ENCODE measurements around the gene ARHGEF10L.

The ARHGEF10L gene

DNA sequence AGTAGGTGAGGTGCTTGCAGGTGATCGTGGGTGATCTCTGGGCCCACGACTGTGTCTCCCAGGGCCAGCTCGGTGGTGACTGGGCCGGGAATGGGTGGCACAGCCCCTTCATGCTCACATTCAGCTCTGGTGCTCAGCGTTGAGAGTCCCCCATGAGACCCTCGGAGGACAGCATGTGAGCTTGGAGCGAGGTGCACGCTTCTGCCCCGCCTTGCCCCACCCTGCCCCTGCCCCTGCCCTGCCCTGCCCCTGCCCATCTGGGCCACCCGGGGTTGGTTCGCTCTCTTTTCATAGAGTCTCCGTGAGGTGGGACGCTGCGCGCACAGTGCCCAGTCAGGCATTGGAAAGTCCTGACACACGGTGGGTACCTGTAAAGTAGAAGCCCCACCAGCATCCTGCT, 140.4 kb downstream of the ARHGEF10L start:
- no peak for DNase-seq (ENCODE audit: low read depth)

DNA sequence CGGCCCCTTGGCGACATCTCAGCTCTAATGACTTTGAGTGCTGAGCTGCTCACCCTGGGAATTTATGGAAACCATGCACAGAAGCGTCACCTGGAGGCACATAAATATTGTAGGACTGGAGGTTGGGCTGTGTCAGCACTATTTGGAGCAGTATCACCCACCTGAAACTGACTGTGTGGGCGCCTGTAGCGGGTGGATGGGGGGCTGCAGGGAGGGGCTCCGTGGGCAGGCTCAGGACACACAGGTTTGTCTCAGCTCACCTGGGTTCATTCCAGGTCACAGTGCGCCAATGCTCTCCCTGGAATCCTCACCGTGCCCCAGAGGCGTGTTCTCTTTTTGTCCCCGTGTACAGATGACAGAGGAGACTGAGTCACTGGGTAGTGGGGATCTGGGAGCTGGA, 140.8 kb downstream of the ARHGEF10L start:
- no peak for DNase-seq (ENCODE audit: low read depth)

DNA sequence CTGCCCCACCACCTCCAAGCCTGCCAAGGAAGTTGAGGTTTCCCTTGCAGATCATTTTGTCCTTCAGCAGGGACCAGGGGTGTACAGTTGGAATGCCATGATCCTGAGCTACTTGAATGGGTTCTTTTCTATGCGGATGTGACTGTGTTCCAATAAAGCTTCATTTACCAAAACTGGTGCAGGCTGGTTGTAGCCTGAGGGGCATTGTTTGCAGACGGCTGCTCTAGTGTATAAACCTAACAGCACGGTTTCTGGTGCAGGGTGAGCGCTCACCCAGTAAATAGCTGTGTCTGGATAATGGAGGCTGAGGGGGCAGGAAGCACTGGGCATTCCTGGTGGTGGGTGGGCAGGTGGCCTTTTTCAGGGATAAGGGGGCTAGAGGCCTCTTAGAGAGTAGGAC, 142.9 kb downstream of the ARHGEF10L start:
- DNase-seq (ENCODE audit: low read depth), result no peak

- no peak for DNase-seq (ENCODE audit: low read depth)
Measured at GRCh38 chr1:17683598-17683997, 144.1 kb downstream of the ARHGEF10L start.

DNA sequence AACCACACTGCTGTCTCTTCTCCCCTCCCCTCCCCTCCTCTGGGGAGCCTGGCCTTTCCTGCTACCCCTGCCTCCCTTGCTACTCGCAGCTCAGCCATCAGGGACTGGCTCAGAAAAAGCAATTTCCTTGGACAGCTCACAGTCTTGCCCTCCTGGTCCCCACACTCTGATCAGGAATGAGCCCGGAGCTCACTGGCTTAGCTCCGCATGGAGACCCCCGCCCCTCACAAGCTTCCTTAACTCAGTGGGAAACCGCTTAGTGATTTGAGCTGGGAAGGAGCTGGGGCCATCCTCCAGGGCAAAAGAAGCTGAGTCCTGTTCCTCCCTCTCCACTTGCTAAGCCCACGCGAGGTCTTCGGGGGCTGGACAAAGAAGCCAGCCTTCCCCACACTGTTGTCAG, 145.3 kb downstream of the ARHGEF10L start:
- DNase-seq (ENCODE audit: low read depth), result no peak

- no peak for DNase-seq (ENCODE audit: low read depth)
Measured at GRCh38 chr1:17686258-17686657, 146.8 kb downstream of the ARHGEF10L start.

GRCh38 chr1:17687145-17687544, 147.6 kb downstream of the ARHGEF10L start:
- no peak for DNase-seq (ENCODE audit: low read depth)

DNA sequence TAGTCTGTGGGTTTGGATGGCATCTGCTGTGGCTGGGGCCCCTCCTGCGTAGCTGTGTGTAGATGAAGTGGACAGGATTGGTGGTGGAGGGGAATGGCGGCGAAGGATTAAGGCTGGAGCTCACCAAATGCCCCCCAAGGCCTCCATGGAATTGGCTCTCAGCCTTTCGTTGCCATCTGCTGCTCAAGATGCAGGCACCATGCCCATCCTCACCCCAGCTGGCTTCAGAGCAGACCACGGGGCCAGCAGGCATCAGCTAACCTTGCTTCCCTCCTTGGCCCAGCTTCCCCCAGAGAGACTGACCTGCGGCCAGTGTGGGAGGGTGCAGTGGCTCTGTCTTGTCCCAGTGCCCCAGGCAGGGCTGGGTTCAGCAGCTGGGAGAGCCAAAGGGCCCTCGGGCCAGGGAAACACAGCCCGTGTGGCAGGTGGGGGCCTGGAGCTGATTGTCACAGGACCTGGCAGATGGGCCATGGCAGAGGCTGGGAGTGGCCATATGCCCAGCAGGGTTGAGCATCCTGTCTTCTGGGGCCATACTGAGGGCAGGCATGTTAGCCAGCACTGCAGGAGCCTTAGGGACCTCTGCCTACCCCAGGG, 148.8 kb downstream of the ARHGEF10L start:
- DNase-seq (ENCODE audit: low read depth), result no peak

- DNase-seq (ENCODE audit: low read depth), result no peak
Measured at GRCh38 chr1:17689011-17689410, 149.5 kb downstream of the ARHGEF10L start.

DNA sequence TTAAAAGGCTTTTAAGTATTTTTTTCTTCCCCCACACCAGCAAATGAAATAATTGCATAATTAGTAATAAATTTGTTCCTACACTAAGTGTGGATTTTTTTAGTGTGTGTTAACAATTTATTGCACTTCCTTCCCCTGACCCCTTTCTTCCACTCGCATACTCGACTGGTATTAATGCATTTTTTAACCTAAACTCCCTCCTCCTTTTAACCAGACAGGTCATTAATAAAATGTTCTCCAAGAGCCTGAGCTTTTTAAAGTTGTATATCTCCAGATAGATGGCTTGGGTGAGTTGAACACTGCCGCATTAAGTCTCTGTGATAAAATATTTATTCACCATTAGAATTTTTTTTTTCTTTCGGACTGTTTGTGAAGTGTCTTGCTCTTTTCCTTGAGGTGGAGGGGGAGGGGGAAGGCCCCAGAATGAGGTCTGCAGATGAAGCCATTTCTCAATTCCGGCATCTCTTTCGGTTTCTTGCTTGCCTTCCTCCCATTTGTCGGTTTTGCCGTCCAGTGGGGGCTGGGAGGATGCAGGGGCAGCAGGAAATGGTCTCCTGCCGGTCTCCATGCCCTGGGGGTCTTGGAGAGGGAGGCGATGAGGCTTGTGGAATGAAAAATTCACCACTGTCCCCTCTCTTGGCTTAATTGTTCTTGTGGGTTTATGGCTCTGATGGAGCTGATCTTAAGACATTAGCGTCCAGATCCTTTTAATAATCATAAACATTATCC, 151.6 kb downstream of the ARHGEF10L start:
- DNase-seq (ENCODE audit: low read depth), result no peak

GRCh38 chr1:17692645-17693044, 153.1 kb downstream of the ARHGEF10L start:
- DNase-seq (ENCODE audit: low read depth), result no peak

GRCh38 chr1:17696417-17697301, 157.2 kb downstream of the ARHGEF10L start:
- DNase-seq (ENCODE audit: low read depth), result no peak

GRCh38 chr1:17697458-17697857, 158.0 kb downstream of the ARHGEF10L start:
- DNase-seq (ENCODE audit: low read depth), result no peak

- DNase-seq (ENCODE audit: low read depth), result no peak
Measured at GRCh38 chr1:17699581-17699980, 160.1 kb downstream of the ARHGEF10L start.

- DNase-seq (ENCODE audit: low read depth), result no peak
Measured at GRCh38 chr1:17700945-17701810, 161.7 kb downstream of the ARHGEF10L start.

- DNase-seq (ENCODE audit: low read depth), result no peak
Measured at GRCh38 chr1:17704176-17704575, 164.7 kb downstream of the ARHGEF10L start.

DNA sequence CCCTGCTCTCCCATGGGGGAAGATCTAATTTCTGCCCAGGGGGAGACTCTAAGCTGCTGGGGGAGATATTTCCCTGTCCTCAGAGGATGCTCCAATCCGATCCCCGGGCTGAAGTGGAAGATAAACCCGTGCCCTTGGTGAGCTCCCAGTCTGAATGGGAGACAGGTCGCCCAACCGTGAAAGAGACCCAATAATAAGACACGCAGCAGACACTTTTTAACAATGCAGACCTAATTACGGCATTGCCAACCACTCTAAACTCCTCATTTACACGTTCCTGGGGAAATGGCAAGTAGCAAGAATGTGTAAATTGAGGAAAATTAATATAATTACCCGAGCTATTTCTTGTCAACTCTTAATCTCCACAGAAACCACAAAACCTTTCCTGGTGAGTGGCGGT, 166.9 kb downstream of the ARHGEF10L start:
- no peak for DNase-seq (ENCODE audit: low read depth)

DNA sequence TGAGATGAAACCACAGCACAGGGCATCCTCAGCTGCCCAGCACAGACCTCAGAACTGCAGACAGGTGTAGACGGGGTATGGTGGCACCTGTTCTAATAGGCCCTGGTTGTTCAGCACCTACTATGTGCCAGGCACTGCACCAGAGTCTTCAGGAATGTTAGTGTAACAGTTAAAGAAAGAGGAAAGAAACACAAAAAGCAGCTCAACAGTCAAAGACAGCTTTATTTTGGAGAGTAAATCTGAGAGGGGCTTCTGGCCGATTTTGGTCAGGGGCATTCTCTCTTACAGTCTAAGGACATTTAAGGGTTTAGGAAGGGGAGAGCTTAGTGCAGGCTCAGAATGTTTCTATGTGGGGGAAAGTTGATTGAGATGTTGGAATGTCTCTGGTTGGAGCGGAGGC, 170.5 kb downstream of the ARHGEF10L start:
- no peak for DNase-seq (ENCODE audit: low read depth)

- no peak for DNase-seq (ENCODE audit: low read depth)
Measured at GRCh38 chr1:17710889-17711576, 171.5 kb downstream of the ARHGEF10L start.

DNA sequence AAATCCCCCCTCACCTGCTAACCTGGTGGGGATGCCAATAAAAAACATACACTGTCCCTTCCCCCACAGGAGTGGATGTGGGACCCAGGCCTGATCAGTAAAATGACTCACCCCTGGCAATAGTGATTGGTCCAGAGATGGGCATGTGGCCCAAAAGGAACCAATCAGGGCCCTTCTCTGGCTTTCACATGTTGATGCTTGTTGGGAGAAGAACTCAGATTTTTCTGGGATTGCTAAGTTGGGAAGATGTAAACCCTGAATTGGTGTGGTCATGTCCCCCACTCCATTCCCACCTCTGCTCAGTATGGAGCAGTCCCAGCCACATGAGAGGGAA, 172.0 kb downstream of the ARHGEF10L start:
- no peak for DNase-seq (ENCODE audit: low read depth)

GRCh38 chr1:17711941-17712340, 172.4 kb downstream of the ARHGEF10L start:
- DNase-seq (ENCODE audit: low read depth), result no peak

DNA sequence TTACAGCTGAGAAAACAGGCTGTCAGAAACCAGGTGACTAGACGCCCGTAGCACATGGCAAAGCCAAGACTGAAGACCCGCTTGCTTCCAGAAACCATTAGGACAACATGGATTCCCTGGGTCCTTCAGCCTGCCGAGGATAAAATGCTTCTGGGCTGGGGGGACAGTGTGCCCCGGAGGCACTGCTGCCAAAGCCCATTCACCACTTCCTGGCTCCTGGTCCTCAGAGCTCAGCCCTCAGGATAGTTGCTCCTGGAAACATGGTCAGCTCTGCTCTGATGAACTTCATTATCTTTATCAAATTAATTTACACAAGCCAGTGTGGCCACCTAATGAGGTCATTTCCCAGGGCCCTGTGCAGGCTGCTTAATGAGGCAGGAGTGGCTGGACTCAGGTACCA, 174.5 kb downstream of the ARHGEF10L start:
- DNase-seq (ENCODE audit: low read depth), result no peak
